Measurements from ENCODE around the gene CFAP410. TPM values are rescaled to one million over a fixed set of nuclear protein-coding genes. Genes with fewer than 3 reads are reported as not detected.

Gene CFAP410
- total RNA-seq, 1 donor from 2014 or later: 20.6 TPM

DNA sequence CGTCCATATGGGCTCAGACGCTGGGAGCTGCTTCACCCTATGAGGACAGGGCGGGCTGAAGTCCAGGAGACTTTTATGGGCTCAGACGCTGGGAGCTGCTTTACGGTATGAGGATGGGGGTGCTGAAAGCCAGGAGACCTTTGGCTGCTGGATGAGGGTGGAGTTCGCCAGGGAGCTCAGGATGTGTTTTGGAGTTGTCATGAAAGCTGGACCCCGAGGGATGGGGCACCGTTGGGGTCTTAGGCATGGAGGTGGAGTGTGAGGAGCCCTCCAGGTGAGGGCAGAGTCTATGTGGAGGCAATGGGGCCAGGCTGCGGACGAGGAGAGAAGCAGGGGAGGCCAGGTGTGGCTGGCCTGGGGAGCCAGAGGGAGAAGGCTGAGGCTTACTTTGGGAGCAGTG is 41.7 kb upstream of the CFAP410 start:
- no peak for DNase-seq
- H3K4me1 Mint-ChIP-seq (ENCODE audit: low read depth, unreplicated experiment): peaks cover 1% of the 10 kb centered on the region
- H3K36me3 Mint-ChIP-seq (ENCODE audit: unreplicated experiment): peaks cover 2% of the 10 kb centered on the region
- H3K27me3 Mint-ChIP-seq (ENCODE audit: unreplicated experiment): peaks cover 2% of the 10 kb centered on the region
- H3K27ac Mint-ChIP-seq (ENCODE audit: unreplicated experiment): no peak overlapping the region
- no peak for TF ChIP-seq CTCF (IDR thresholded peaks at IDR 0.05; ENCODE audit: partially characterized antibody, unreplicated experiment)
- no peak overlapping the region for H3K4me3 Mint-ChIP-seq (ENCODE audit: unreplicated experiment)
- H3K9me3 Mint-ChIP-seq (ENCODE audit: unreplicated experiment): peaks cover 8% of the 10 kb centered on the region

GRCh38 chr21:44379991-44380865 is 41.0 kb upstream of the CFAP410 start:
- peak overlapping the region; percentile 22 for H3K27ac Mint-ChIP-seq (ENCODE audit: unreplicated experiment)
- H3K4me1 Mint-ChIP-seq (ENCODE audit: low read depth, unreplicated experiment): peaks cover 1% of the 10 kb centered on the region
- H3K36me3 Mint-ChIP-seq (ENCODE audit: unreplicated experiment): peaks cover 9% of the 10 kb centered on the region
- H3K27me3 Mint-ChIP-seq (ENCODE audit: unreplicated experiment): peaks cover 2% of the 10 kb centered on the region
- TF ChIP-seq CTCF (IDR thresholded peaks at IDR 0.05; ENCODE audit: partially characterized antibody, unreplicated experiment): no peak
- H3K9me3 Mint-ChIP-seq (ENCODE audit: unreplicated experiment): peaks cover 9% of the 10 kb centered on the region
- no peak for DNase-seq
- H3K4me3 Mint-ChIP-seq (ENCODE audit: unreplicated experiment): no peak overlapping the region

DNA sequence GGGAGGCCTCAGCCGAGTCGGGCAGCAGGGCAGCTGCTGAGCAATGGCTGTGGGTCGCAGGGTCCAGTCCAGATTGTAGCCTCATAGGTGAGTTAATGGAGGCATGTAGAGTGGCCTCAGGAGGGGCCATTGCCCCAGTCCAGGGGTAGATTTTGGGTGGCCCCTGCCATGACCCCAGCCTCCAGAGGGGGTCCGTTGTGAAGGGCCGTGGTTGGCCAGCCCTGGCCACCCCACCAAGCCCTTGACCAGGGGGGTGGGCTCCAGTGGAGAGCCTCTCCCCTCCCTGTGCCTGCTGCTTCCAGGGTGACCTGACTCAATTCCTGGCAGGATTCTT is 40.3 kb upstream of the CFAP410 start:
- Mint-ChIP-seq H3K27ac (ENCODE audit: unreplicated experiment) (no peak overlapping the region), H3K27me3 (ENCODE audit: unreplicated experiment) (peaks cover 2% of the 10 kb centered on the region)

GRCh38 chr21:44378646-44379514 is 39.7 kb upstream of the CFAP410 start:
- DNase-seq: no peak
- H3K4me3 Mint-ChIP-seq (ENCODE audit: unreplicated experiment): no peak overlapping the region
- H3K36me3 Mint-ChIP-seq (ENCODE audit: unreplicated experiment): peaks cover 12% of the 10 kb centered on the region
- no peak for TF ChIP-seq CTCF (IDR thresholded peaks at IDR 0.05; ENCODE audit: partially characterized antibody, unreplicated experiment)
- peaks cover 2% of the 10 kb centered on the region for H3K27me3 Mint-ChIP-seq (ENCODE audit: unreplicated experiment)
- H3K9me3 Mint-ChIP-seq (ENCODE audit: unreplicated experiment): peaks cover 12% of the 10 kb centered on the region
- H3K4me1 Mint-ChIP-seq (ENCODE audit: low read depth, unreplicated experiment): peaks cover 1% of the 10 kb centered on the region
- no peak overlapping the region for H3K27ac Mint-ChIP-seq (ENCODE audit: unreplicated experiment)

More for the DNA sequence above, 40.3 kb upstream of the CFAP410 start:
- no peak for TF ChIP-seq CTCF (IDR thresholded peaks at IDR 0.05; ENCODE audit: partially characterized antibody, unreplicated experiment)
- H3K36me3 Mint-ChIP-seq (ENCODE audit: unreplicated experiment): peaks cover 12% of the 10 kb centered on the region
- DNase-seq: no peak
- H3K4me3 Mint-ChIP-seq (ENCODE audit: unreplicated experiment): no peak overlapping the region
- H3K4me1 Mint-ChIP-seq (ENCODE audit: low read depth, unreplicated experiment): peaks cover 1% of the 10 kb centered on the region
- peaks cover 11% of the 10 kb centered on the region for H3K9me3 Mint-ChIP-seq (ENCODE audit: unreplicated experiment)
